Suprapubic skin (tissue), 4 donors: ENCODE measurements around the gene MYCBP. TPM values are rescaled to one million over a fixed set of nuclear protein-coding genes. Genes with fewer than 3 reads are reported as not detected.
"Not testable (repeated sequence)": the region's sequence is repeated elsewhere in the genome, so short reads cannot be mapped to it uniquely, and the experiment has no call there.

ENCODE experiments used
- DNase-seq, 2 donors: peaks; one replicate each; pipeline ENCODE4 v3.0.0-alpha.2; 2019; ENCODE audit warnings: low spot score in 2 of 2
- H3K27ac ChIP-seq: fragments of 200-600 bp; sonication (generic); one replicate; pipeline ENCODE4 v1.5.1; 2019
- H3K27me3 ChIP-seq: fragments of 200-600 bp; sonication (generic); one replicate; pipeline ENCODE4 v1.5.1; 2019
- H3K36me3 ChIP-seq: fragments of 200-600 bp; sonication (generic); one replicate; pipeline ENCODE4 v1.5.1; 2019
- H3K4me1 ChIP-seq: fragments of 200-600 bp; sonication (generic); one replicate; pipeline ENCODE4 v1.5.1; 2019
- H3K4me3 ChIP-seq: fragments of 200-600 bp; sonication (generic); one replicate; pipeline ENCODE4 v1.5.1; 2019; ENCODE audit warnings: mild to moderate bottlenecking
- H3K9me3 ChIP-seq: fragments of 200-600 bp; sonication (generic); one replicate; pipeline ENCODE4 v1.5.1; 2019
- CTCF ChIP-seq, 2 donors: fragments of 200-600 bp in 1 of 2; fragments of 450-650 bp in 1 of 2; sonication (generic) in 1 of 2; IDR thresholded peaks; one replicate each; pipeline ENCODE4 v1.5.1; 2016 to 2019; ENCODE audit warnings: antibody characterized with exemption in 2 of 2, mild to moderate bottlenecking in 1 of 2, moderate library complexity in 1 of 2
- EP300 ChIP-seq: sonication (generic); formaldehyde crosslinking; IDR thresholded peaks from one replicate; pipeline ENCODE4 v1.6.1; 2017; ENCODE audit warnings: antibody characterized with exemption
- POLR2A ChIP-seq, 2 donors: fragments of 450-650 bp; IDR thresholded peaks; one replicate each; pipeline ENCODE4 v1.6.1; 2017; ENCODE audit warnings: antibody characterized with exemption in 2 of 2, mild to moderate bottlenecking in 2 of 2, moderate library complexity in 2 of 2
- POLR2AphosphoS5 ChIP-seq, 3 donors: sonication (generic); formaldehyde crosslinking; IDR thresholded peaks; one replicate each; pipeline ENCODE4 v1.6.1; 2017; ENCODE audit warnings: antibody characterized with exemption in 3 of 3
- WGBS: methylation state at CpG from one replicate; pipeline ENCODE4 v1.1.5; 2018; 5-methylcytosine and 5-hydroxymethylcytosine counted together
- total RNA-seq, 4 donors: library from RNA; depleted of rRNA; stranded (reverse); fragments of >200 nt; gene quantifications; one replicate each; pipeline ENCODE4 v1.1.0, GENCODE V29; 2016

The MYCBP gene
- total RNA-seq, 4 donors from 2014 or later: 6.9 to 21.2 (median 19.7) TPM

- H3K4me3 ChIP-seq: no peak overlapping the region
- no peak overlapping the region for H3K27ac ChIP-seq
- H3K27me3 ChIP-seq: no peaks in the 10 kb centered on the region
- peaks cover 10% of the 10 kb centered on the region for H3K4me1 ChIP-seq
- peaks cover 58% of the 10 kb centered on the region for H3K36me3 ChIP-seq
- TF ChIP-seq POLR2AphosphoS5 (IDR thresholded peaks at IDR 0.05) (no peak), CTCF (IDR thresholded peaks at IDR 0.05) (no peak), POLR2A (IDR thresholded peaks at IDR 0.05) (no peak), EP300 (no peak)
- no peak for DNase-seq
- no peaks in the 10 kb centered on the region for H3K9me3 ChIP-seq
- WGBS: 85% methylated on average over 6 of the region's 9 CpGs
Measured at GRCh38 chr1:38839363-38839762, 33.8 kb downstream of the MYCBP start.

- H3K4me1 ChIP-seq, H3K9me3 ChIP-seq, H3K4me3 ChIP-seq, H3K27ac ChIP-seq, H3K27me3 ChIP-seq, DNase-seq: not testable (repeated sequence)
- H3K36me3 ChIP-seq: peaks cover 31% of the 10 kb centered on the region
- 76% methylated on average over 10 of the region's 10 CpGs for WGBS
Measured at GRCh38 chr1:38836316-38836715, 36.8 kb downstream of the MYCBP start.

GRCh38 chr1:38834937-38835827, 38.0 kb downstream of the MYCBP start:
- 27% methylated on average over 3 of the region's 3 CpGs for WGBS
- TF ChIP-seq POLR2A (IDR thresholded peaks at IDR 0.05) (no peak), POLR2AphosphoS5 (IDR thresholded peaks at IDR 0.05) (no peak), CTCF (IDR thresholded peaks at IDR 0.05) (peak; percentile 56 to 68), EP300 (no peak)
- Histone ChIP-seq H3K27me3 (peaks cover 4% of the 10 kb centered on the region), H3K36me3 (peaks cover 25% of the 10 kb centered on the region), H3K4me3 (no peak overlapping the region), H3K4me1 (peaks cover 5% of the 10 kb centered on the region), H3K27ac (no peak overlapping the region), H3K9me3 (no peaks in the 10 kb centered on the region)
- DNase-seq: no peak

GRCh38 chr1:38834221-38834782, 38.8 kb downstream of the MYCBP start:
- Histone ChIP-seq H3K4me1 (peaks cover 5% of the 10 kb centered on the region), H3K9me3 (no peaks in the 10 kb centered on the region), H3K36me3 (peaks cover 16% of the 10 kb centered on the region), H3K4me3 (no peak overlapping the region), H3K27ac (no peak overlapping the region), H3K27me3 (peaks cover 4% of the 10 kb centered on the region)
- TF ChIP-seq EP300: no peak
- TF ChIP-seq POLR2AphosphoS5 (IDR thresholded peaks at IDR 0.05): no peak
- no peak for TF ChIP-seq POLR2A (IDR thresholded peaks at IDR 0.05)
- TF ChIP-seq CTCF (IDR thresholded peaks at IDR 0.05): no peak
- no peak for DNase-seq
- WGBS: 73% methylated on average over 3 of the region's 3 CpGs

- TF ChIP-seq POLR2AphosphoS5 (IDR thresholded peaks at IDR 0.05): no peak
- no peak for TF ChIP-seq POLR2A (IDR thresholded peaks at IDR 0.05)
- TF ChIP-seq CTCF (IDR thresholded peaks at IDR 0.05): no peak
- TF ChIP-seq EP300: no peak
- Histone ChIP-seq H3K27ac (no peak overlapping the region), H3K9me3 (no peaks in the 10 kb centered on the region), H3K4me1 (peaks cover 5% of the 10 kb centered on the region), H3K27me3 (peaks cover 4% of the 10 kb centered on the region), H3K4me3 (no peak overlapping the region), H3K36me3 (peaks cover 5% of the 10 kb centered on the region)
- DNase-seq: no peak
- WGBS: 67% methylated on average over 3 of the region's 3 CpGs
Measured at GRCh38 chr1:38833146-38833545, 40.0 kb downstream of the MYCBP start.
